Activated CD8-positive, alpha-beta memory T cell treated with anti-CD3 and anti-CD28 coated beads, Interleukin-2, amount 50 U/mL, for 4 hours (primary cell): ENCODE results near the gene RASL12.
A peak's percentile ranks its signal among the peaks of the same experiment; 100 is the strongest.

Experiments used
- DNase-seq: peaks from one replicate; pipeline ENCODE4 v3.0.0-alpha.2; 2020

RASL12 gene

DNA sequence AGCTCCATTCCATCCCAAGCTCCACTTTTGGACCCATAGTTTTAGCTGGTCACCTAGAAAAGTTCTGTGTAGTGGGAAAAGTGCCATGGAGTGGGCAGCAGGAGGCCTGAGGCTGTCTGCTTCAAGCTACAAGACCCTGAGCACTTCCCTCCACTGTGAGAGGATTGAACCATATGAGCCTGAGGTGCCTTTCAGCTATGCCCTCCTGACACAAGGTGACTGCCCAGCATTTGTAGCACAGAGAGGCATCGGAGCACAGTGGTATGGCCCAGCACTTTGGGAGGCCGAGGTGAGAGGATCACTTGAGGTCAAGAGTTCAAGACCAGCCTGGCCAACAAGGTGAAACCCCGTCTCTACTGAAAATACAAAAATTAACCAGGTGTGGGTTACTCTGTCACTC, 4.8 kb upstream of the RASL12 start:
- no peak for DNase-seq

DNA sequence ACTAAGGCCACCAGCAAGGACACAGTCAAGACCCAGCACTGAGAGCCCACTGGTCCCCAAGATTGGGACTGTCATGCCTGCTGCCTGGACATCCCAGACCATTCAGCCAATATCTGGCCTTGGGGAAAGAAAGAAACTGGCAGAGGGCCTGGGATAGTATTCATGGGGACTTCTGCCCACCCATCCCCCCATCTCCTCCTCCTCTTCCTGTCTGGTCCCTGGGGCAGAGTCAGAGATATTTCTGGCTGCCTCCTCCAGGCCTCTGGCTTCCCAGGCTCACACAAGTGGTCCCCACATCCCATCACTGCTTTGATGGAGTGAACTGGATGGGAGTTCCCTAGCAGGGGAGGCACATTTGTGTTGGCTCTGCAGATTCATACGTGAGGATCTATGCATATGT, 4.2 kb upstream of the RASL12 start:
- DNase-seq = no peak

DNA sequence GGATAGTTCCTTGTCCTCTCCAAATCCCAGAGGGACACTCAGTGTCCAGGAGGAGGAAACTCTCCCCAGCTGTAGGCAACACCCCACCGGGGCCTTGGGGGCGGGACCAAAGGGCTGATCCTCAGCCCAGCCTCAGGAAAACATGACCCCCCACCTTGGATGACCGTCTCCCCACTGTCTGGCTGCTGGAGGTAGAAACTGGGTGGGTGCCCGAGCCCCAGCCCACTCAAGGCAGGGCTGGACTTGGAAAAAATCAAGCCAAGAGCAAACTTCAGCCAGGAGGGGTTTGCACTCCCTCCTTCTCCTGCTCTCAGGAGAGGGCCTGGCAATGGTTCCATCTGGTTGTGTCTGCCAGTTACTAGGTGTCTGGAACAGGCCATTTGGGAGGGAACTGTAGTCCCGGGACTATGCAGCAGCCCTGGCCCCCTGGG, 3.6 kb upstream of the RASL12 start:
- DNase-seq = no peak

DNA sequence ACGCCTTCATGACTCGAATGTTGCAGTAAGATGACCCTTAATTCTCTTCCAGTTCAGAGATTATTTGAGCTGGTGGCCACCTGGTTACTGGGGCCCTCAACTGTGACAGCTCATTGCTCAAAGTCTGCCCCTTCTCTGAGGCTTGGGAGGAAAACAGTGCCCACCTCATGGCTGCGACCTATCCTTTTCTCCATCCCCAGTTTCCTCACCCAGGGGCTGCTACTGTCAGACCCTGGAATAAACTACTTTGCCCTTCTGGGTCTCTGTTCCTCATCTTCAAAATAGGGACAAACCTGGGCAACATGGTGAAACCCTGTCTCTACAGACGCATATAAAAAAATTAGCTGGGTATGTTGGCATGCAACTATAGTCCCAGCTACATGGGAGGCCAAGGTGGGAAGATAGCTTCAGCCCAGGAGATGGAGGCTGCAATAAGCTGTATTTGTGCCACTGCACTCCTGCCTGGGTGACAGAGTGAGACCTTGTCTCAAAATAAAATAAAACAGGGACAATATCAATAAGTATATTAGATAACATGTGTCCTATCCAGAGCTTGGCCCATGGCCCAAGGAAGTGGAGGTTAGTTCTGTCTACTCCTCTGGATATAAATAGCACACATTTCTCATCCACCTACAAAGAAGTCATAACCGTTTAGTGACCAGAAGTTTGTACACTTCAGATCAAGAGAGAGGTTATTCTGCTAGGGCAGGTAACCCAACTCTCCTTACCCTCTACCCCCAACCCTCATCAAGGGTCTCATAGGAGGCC, 2.2 kb upstream of the RASL12 start:
- DNase-seq = no peak

DNA sequence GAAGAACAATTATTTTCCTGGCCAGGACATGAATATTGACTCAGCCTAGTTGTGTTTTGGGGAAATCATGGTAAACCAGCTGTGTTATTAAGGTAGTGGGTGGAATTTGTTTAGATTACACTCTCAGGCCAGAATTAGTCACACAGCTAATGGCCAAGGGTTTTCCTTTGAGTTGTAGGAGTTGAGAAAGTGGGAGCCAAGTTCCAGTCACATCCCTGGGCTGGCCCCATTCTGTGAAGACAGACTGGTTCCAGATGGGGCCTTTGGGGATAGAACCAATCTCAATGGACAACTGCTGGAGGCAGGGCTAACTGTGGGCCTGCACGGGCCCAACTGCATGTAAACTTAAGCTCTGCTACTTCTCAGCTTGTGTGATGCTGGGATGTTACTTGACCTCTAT, 1.4 kb upstream of the RASL12 start:
- no peak for DNase-seq

DNA sequence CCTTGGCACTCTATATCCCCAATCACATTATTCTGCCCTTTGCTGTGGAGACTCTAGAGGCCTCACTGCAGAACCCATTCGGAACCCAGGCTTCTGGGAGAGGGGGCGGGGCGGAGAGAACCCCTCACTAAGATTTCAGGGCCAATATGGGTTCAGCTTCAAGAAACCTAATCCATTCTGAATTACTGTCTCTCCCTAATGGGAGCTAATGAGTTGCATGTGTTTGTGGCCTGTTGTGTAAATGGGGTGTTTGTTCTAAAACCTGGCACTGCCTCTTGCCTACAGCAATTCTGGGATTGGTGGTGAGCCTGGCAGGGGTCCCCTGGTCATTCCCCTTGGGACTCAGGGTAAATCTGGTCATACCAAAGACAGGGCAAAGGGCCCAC, 605 bp upstream of the RASL12 start:
- DNase-seq = no peak

DNA sequence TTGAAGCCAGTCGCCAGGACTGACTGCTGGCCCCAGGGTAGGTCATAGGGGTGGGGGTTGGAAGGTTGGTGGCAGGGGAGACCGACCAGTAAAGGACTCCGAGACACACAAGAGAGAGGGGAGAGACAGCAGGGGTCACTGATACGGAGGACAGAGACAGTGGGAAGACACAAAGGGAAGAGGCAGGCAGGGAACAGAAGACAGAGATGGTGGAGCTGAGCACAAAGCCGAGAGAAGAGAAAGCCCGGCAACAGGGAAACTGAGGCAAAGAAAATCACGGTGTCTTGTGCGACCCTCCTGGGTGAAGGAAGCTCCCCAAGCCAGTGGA, 510 bp downstream of the RASL12 start:
- DNase-seq = no peak

DNA sequence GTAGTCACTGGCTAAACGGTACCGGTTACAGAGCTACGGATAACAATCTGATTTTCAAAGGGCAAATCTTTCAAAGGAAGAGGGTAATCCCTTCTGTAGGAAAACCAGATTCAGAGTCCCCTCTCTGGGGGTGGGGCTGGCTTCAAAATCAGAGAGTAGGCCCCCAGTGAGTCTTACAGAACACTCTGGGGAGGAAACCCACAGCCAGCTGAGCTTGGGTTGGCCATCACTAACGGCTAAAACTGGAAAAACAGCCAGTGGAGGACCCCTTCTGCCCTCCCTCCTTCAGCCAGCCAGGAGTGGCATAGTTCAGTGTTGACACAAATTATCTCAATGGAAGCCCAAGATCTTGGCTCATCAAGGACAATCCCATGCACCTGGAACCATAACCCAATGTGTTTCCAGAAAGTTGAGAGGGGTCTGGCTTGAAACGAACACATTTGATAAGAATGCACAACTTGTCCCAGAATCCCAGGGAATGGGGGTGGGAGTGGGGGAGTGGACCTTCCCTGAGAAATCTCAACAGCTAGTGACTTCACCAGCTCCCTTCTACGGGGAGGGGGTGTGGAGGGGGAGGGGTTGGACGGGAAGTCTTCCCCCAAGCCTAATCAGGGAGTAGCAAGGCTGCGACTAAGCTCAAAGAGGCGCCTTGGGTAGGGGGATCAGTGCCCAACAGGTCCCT, 1.0 kb downstream of the RASL12 start:
- no peak for DNase-seq

DNA sequence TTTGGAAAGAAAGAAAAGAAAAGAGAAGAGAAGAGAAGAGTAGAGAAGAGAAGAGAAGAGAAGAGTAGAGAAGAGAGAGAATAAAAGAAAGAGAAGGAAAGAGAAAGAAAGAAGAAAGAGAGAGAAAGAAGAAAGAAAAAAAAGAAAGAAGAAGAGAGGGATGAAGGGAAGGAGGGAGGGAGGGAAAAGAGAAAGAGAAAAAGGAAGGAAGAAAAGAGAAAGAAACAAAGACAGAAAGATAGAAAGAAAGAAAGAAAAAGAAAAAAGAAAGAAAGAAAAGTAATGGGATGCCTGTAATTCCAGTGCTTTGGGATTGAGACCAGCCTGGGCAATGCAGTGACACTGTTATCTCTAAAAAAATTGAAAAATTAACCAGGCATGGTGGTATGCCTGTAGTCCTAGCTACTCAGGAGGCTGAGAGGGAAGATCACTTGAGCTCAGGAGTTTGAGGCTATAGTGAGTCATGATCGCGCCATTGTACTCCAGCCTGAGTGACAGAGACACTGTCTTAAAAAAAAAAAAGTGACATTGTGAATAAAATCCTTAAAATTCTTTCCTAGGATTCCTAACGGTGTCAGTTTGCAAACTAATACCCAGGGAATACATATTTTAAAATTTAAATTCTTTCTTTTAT, 1.7 kb downstream of the RASL12 start:
- no peak for DNase-seq

DNA sequence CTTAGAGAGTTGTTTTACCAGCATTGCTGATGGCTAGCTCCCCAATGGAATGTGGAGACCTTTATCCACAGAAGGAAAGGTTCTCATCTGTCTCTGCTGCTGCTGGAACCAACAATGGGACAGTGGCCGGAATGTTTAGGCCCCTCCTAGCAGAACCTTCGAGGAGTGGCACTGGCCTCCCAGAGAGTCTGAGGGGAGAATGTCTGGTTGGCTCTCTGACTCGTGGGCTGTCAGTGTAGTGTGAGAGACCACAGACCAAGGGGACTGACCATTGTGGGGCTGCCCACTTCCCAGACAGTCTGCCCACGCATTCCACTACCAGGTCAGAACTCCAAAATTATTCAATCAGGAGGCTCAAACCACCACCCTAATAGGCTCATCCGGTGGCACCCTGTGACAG, 5.1 kb downstream of the RASL12 start:
- DNase-seq = no peak

DNA sequence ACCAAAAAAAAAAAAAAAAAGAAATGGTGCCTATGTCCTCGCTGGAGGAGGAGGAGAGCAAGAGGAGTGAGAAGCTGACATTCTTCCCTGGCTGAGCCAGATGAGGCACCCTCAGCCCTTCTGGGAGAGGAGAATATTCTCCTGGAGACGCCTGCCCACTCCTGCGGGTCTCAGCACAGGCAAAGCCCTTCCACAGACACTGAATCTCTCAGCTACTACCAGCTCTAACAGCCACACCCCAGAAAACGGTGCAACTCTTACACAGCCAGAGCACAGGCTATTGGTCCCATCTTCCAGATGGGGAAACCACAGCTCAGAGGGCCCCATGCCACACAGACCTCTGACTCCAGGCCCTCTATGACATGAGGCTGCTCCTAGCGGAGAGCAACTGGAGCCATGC, 5.7 kb downstream of the RASL12 start:
- DNase-seq = no peak

DNA sequence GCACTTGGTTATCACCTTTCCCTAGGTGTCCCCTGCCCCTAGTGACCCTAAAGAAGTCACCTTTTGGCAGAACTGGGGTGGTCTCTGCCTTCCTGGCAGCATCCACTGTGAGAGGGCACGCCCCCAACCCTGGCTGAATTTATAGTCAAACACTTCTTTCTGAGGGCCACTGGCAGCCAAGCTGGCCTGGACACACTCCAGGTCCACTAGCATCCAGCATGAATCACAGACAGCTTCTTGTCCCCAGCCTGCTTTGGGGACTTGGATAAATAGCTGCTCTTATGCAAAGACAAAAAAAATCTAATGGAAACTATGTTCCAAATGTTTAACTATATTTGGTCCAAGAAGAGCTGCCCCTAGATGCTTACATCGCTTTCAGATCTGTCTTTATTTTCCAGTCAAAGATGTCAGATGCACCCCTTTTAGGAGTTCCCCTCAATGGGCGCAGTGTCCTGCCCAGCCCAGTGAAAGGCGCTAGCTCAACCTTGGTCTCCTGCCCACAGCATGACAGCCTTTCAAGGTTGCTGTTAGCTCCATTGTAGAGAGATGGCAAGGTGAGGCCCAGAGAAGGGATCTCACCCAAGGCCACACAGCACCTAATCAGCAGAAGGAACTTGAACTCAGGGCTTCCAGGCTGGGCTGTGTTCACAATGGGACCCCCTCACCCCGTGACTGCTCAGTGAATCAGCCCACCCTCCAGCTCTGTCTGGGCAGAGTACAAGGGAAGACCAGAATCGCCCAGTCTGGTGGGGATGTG, 7.0 kb downstream of the RASL12 start:
- no peak for DNase-seq

DNA sequence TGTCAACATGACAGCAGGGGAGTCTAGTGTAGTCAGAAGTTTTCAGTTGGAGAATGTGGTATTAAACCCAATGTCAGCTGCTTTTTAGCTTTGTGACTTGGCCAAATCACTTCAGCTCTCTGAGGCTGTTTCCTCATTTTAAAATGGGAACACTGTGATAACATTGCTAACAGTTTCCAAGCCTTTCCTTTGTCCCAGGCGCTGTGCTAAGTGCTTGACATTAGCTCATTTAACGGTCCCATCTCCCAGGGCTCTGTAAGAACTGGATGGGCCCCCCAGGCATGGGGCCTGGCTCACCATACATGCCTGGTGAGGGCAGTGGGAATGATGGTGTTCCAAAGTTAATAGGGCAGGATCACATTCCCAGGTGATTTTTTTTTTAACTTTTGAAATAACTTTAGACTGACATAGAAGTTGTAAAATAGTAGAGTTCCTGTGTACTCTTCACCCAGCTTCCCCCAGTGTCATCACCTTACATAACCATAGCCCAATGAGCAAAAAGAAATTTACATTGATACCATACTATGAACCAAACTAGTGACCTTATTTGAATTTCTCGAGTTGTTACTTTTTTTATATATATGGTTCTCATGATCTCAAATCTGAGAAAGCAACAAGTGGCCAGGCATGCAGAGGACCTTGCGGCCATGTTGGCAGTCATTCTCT, 7.7 kb downstream of the RASL12 start:
- DNase-seq = no peak

DNA sequence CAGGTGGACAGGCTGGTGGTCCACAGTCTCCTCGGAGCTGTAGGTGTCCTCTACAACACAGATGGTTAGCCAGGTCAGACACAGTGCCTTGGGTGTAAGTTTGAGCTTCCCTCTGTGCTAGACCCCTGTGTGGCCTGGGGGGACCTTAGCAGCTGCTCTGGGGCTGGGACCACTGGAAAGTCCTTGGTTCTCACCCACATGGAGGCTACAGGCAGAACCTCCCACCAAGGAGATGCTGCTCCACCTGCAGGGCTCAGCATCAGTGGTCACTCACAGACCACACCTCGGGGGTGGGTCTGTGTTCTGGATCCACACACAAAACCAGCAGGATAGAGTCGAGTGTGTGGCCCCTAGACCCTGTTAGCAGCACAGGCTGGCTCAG, 8.4 kb downstream of the RASL12 start:
- DNase-seq = no peak

DNA sequence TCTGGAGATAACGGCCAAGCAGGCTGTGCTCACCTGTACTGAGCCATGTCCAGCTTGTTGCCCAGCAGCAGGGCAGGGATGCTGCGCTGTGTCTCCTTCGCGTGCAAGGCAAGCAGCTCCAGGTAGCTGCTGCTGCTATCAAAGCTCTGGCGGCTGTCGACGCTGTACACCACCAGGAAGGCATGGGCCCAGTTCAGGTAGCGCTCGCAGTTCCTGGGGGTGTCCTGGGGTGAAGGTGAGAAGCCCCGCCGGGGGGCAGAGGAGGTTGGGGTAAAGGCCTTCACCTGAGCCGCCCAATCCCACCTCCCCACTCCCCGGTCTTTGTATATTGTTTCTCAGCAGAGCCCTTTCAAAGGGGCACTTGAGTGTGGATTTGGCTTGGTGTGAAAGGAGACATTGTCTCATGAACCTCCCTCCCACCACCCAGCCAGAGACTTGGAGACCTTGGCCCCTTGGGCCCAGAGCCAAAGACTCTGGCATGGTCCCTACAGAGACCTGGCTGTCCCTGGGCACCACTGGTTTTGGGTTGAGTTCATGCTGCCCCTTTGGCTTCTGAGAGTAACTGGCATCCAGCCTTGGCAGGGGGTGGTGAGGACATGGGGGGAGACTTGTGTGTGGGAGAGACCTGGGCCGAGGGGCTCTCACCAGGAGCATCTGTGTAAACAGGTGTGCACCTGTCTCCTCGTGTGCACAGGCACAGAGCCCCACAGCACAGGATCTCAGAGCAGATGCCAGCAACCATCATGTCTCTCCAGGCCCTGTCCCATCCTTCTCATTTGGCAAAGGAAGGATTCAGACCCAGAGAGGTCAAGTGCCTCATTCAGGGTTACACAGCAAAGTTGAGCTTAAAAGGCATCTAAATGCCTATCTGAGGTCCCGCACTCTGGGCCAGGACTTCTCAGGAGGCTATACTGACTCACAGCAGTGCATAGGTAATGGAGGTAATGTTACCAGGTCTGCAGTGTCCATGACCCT, 9.1 kb downstream of the RASL12 start:
- no peak for DNase-seq

DNA sequence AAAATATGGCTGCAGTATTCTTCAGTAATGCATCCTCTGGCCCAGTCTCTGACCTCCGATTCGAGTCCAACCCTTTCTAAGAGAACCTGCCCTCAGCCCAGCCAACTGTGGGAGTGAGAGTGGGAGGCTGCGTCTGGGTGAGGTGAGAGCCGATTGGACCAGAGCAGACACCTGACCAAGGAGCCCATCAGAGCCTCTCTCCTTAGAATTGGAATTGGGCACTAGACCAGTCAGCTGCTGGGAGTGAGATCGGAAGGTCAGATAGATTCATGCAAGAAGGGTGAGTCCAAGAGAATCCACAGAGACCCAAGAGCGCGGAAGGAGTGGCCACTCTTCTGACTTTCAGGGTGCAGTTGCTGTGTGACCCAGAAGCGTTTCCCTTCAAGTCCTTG, 10.2 kb downstream of the RASL12 start:
- DNase-seq = no peak

DNA sequence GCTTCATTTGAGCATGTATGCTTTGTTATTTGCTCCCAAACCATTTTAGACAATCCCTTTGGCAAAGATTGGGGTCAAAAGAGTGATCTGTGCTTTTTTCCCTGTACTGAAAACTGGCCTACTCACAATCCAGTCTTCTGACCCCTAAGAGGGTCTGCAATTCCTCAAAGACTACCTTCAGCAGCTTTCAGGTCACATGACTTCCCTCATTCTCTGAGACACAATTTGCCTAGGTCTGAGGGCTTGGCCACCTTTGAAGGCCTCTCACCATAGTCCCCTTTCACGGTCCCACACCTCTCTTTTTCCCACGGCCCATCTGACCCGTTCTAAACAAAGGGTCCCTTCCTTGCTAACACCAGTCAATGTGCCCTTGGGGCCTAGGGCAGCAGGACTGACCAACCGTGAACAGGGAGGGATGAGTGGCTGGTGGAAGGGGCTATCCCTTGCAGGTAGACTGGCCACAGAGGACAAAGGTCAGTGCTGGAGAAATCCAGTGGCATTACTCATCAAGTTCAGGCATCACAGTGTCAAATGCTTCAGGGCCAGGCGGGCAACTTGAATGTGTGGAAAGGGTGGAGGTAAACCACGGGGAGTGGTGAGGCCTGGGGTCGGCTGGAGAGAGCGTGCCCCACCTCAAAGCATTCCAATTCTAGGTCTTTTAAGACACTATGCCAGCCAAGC, 10.8 kb downstream of the RASL12 start:
- DNase-seq = no peak

DNA sequence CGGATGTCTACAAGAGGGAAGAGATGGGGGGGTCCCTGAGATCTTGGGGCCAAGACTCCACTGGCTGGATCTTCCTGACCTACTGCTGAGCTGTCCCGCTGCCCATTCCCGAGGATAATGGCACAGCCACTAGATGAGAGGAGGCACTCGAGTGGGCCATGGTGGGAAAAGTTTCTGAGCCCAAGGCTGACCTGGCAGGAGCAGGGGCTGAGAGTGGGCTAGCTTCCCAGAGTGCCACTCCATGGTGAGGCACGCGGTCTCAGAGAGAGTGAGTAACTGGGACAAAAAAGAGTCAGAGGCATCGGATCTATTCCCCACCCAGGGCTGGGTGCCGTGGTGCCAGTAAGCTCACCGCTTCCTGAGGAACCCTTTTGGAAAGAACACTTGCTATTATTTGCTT, 11.7 kb downstream of the RASL12 start:
- DNase-seq = no peak

DNA sequence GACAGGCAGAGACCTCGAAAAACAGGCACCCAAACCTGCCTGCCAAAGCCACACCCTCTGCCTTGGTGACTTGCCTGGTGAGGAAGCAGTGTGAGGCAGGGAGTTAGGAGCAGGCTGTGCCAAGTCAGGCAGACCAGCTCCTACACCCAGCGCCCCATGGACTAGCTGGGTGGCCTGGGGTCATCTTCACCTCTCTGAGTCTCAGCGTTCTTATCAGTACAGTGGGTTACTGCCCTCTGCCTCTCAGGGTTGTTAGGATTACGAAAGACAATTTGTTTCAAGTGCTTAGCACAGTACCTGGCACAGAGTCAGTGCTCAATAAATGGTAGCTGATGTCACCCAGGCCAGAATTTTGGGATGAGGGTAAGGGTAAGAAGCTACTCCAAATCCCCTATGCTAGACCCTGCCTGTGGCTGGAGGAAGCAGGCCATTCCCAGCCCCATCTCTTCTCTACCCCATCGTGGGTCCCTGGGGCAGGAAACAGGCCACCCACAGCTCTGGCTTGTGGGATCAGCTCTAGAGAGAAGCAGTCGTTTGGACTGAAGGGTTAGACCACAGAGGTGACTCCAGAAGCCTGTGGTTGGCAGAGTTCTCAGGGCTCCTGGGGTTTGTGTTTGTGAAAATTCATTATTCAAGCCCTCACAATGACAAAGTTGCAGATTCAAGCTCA, 12.5 kb downstream of the RASL12 start:
- no peak for DNase-seq

DNA sequence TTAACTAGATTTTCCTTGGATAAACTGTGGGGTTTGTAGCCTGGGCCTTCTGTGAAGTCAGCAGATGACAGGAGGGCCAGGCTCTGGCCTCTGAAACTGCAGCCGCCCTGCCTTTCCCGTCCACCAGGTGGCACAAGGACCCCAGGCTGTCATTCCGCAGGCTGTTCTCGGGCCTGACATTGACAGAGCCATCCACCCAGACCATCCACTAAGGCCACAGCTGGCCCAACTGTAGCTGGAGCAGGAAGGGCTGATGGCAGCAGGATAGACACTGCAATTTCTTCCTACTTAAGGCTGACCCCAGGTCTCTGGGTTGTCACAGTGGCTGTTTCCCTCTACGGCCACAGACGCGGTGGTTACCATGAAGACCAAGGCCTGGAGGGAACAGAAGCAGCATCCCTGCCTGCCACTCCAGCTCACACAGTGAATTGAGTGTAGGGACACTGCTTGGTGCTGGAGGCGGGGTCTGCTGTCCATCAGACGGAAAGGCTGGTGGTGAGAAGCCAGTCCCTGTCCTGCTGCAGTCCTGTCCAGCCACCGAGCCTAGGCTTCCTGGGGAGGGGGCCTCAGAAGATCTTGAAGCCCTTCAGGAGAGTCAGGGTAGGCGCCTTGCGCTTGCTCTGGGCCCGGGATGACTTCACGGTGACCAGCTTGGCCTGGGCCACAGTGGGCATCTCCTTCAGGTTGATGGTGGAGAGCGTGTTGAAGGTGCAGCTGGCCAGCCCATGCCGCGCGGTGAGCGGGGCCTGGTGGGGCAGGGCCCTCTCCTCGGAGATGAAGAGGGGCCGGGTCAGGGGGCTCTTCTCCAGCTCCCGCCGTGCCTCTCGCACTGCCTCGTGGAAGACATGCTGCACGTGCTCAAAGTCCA, 13.2 kb downstream of the RASL12 start:
- DNase-seq = peak; percentile 54
